Trophoblast cell (in vitro differentiated cells and primary cell): Measurements from ENCODE around the gene PAM.

Experiments used
- DNase-seq, 2 donors: peaks; one replicate each; pipeline ENCODE4 v3.0.0-alpha.2; 2016
- H2AFZ ChIP-seq: 2 replicates; pipeline ENCODE4 v1.6.1; 2013; ENCODE audit warnings: low read length, moderate library complexity, mild to moderate bottlenecking; ENCODE audit not compliant: insufficient read depth, poor library complexity
- H2AK5ac ChIP-seq: 2 replicates; pipeline ENCODE4 v1.6.1; 2013; ENCODE audit warnings: mild to moderate bottlenecking, low read length
- H2BK120ac ChIP-seq: 2 replicates; pipeline ENCODE4 v1.6.1; 2013; ENCODE audit warnings: low read length, mild to moderate bottlenecking, moderate library complexity; ENCODE audit not compliant: insufficient read depth, poor library complexity
- H2BK12ac ChIP-seq: 2 replicates; pipeline ENCODE4 v1.6.1; 2013; ENCODE audit warnings: mild to moderate bottlenecking, low read length, moderate library complexity
- H2BK5ac ChIP-seq: 2 replicates; pipeline ENCODE4 v1.6.1; 2013; ENCODE audit warnings: low read length, low read depth, moderate library complexity, mild to moderate bottlenecking; ENCODE audit not compliant: poor library complexity
- H3K14ac ChIP-seq: 2 replicates; pipeline ENCODE4 v1.6.1; 2013; ENCODE audit warnings: mild to moderate bottlenecking, low read length
- H3K18ac ChIP-seq: 2 replicates; pipeline ENCODE4 v1.6.1; 2013; ENCODE audit warnings: mild to moderate bottlenecking, low read length
- H3K23ac ChIP-seq: 2 replicates; pipeline ENCODE4 v1.6.1; 2013; ENCODE audit warnings: low read length
- H3K27ac ChIP-seq: 2 replicates; pipeline ENCODE4 v1.5.1; 2013; ENCODE audit warnings: low read depth, mild to moderate bottlenecking, inconsistent platforms, low read length, moderate library complexity
- H3K27me3 ChIP-seq: 2 replicates; pipeline ENCODE4 v1.6.1; 2013; ENCODE audit warnings: inconsistent platforms, mild to moderate bottlenecking, low read length, moderate library complexity; ENCODE audit not compliant: insufficient read depth
- H3K36me3 ChIP-seq, 2 experiments: 1 replicate in 1 of 2; 2 replicates in 1 of 2; pipeline ENCODE4 v1.6.1; 2013; ENCODE audit warnings: low read length in 2 of 2, mild to moderate bottlenecking in 2 of 2, moderate library complexity in 1 of 2; ENCODE audit not compliant: insufficient read depth in 2 of 2, control insufficient read depth in 1 of 2
- H3K4ac ChIP-seq: 2 replicates; pipeline ENCODE4 v1.6.1; 2013; ENCODE audit warnings: low read depth, mild to moderate bottlenecking, low read length, moderate library complexity
- H3K4me1 ChIP-seq, 2 experiments: 1 replicate in 1 of 2; 2 replicates in 1 of 2; pipeline ENCODE4 v1.6.1; 2013; ENCODE audit warnings: low read length in 2 of 2, mild to moderate bottlenecking in 2 of 2, moderate library complexity in 1 of 2; ENCODE audit not compliant: insufficient read depth in 2 of 2, control insufficient read depth in 1 of 2
- H3K4me2 ChIP-seq: 2 replicates; pipeline ENCODE4 v1.6.1; 2013; ENCODE audit warnings: inconsistent platforms, mild to moderate bottlenecking, low read length, moderate library complexity
- H3K4me3 ChIP-seq: 2 replicates; pipeline ENCODE4 v1.5.1; 2013; ENCODE audit warnings: mild to moderate bottlenecking, low read depth, low read length, inconsistent platforms
- H3K79me1 ChIP-seq: one replicate; pipeline ENCODE4 v1.6.1; 2013; ENCODE audit warnings: low read length
- H3K79me2 ChIP-seq: 2 replicates; pipeline ENCODE4 v1.6.1; 2013; ENCODE audit warnings: low read length, mild to moderate bottlenecking; ENCODE audit not compliant: control insufficient read depth, insufficient read depth, poor library complexity
- H3K9ac ChIP-seq: 2 replicates; pipeline ENCODE4 v1.6.1; 2013; ENCODE audit warnings: mild to moderate bottlenecking, low read length
- H3K9me3 ChIP-seq: 2 replicates; pipeline ENCODE4 v1.6.1; 2013; ENCODE audit warnings: low read depth, mild to moderate bottlenecking, control low read depth, inconsistent platforms, low read length; ENCODE audit not compliant: insufficient read depth
- H4K12ac ChIP-seq: 2 replicates; pipeline ENCODE4 v1.6.1; 2013; ENCODE audit warnings: low read depth, mild to moderate bottlenecking, low read length, moderate library complexity
- H4K8ac ChIP-seq: 2 replicates; pipeline ENCODE4 v1.6.1; 2013; ENCODE audit warnings: low read depth, mild to moderate bottlenecking, low read length, moderate library complexity
- H4K91ac ChIP-seq: one replicate; pipeline ENCODE4 v1.6.1; 2013; ENCODE audit warnings: low read depth, mild to moderate bottlenecking, low read length, moderate library complexity
- WGBS: extraction: QIAGEN DNeasy Blood & Tissue Kit; methylation state at CpG from one replicate; pipeline ENCODE4 v1.1.7; 2013; ENCODE audit warnings: missing lambda C conversion rate; ENCODE audit not compliant: insufficient read length, insufficient coverage; ENCODE audit errors: extremely low coverage; 5-methylcytosine and 5-hydroxymethylcytosine counted together

The PAM gene

GRCh38 chr5:102974177-102974576, 219.1 kb downstream of the PAM start:
- Histone ChIP-seq H4K8ac (no peak overlapping the region), H2BK5ac (no peak overlapping the region), H2AFZ (no peak overlapping the region), H2BK120ac (no peak overlapping the region), H3K4me2 (no peak overlapping the region), H4K91ac (no peak overlapping the region), H3K27me3 (no peaks in the 10 kb centered on the region), H3K36me3 (no peaks in the 10 kb centered on the region), H2BK12ac (no peak overlapping the region), H4K12ac (no peak overlapping the region), H3K4ac (no peak overlapping the region), H3K18ac (no peak overlapping the region), H3K79me2 (no peaks in the 10 kb centered on the region), H3K9ac (no peak overlapping the region), H3K14ac (no peak overlapping the region), H3K79me1 (no peaks in the 10 kb centered on the region), H3K4me3 (no peak overlapping the region), H3K27ac (no peak overlapping the region), H2AK5ac (no peak overlapping the region), H3K4me1 (no peaks in the 10 kb centered on the region), H3K9me3 (no peaks in the 10 kb centered on the region), H3K23ac (no peak overlapping the region)
- no peak for DNase-seq
- no CpG with 5 or more reads among the region's 3 CpGs for whole genome bisulfite sequencing

GRCh38 chr5:102975045-102975444, 219.9 kb downstream of the PAM start:
- Histone ChIP-seq H4K12ac (no peak overlapping the region), H3K79me2 (no peaks in the 10 kb centered on the region), H3K4me3 (no peak overlapping the region), H3K27ac (no peak overlapping the region), H3K4ac (no peak overlapping the region), H2BK5ac (no peak overlapping the region), H2BK120ac (no peak overlapping the region), H3K4me2 (no peak overlapping the region), H3K9ac (no peak overlapping the region), H3K36me3 (no peaks in the 10 kb centered on the region), H2BK12ac (no peak overlapping the region), H3K9me3 (no peaks in the 10 kb centered on the region), H3K27me3 (no peaks in the 10 kb centered on the region), H2AK5ac (no peak overlapping the region), H3K14ac (no peak overlapping the region), H3K23ac (no peak overlapping the region), H4K8ac (no peak overlapping the region), H4K91ac (no peak overlapping the region), H3K18ac (no peak overlapping the region), H2AFZ (no peak overlapping the region), H3K79me1 (no peaks in the 10 kb centered on the region), H3K4me1 (no peaks in the 10 kb centered on the region)
- no CpG with 5 or more reads among the region's 4 CpGs for WGBS
- no peak for DNase-seq

GRCh38 chr5:102975457-102976182, 220.5 kb downstream of the PAM start:
- H3K27me3 ChIP-seq: no peaks in the 10 kb centered on the region
- H3K4me3 ChIP-seq: no peak overlapping the region
- H3K23ac ChIP-seq: no peak overlapping the region
- no peaks in the 10 kb centered on the region for H3K4me1 ChIP-seq
- no peak overlapping the region for H2BK5ac ChIP-seq
- no peak overlapping the region for H3K14ac ChIP-seq
- H4K91ac ChIP-seq: no peak overlapping the region
- peak; percentile 0 to 60 for DNase-seq
- no peak overlapping the region for H2BK12ac ChIP-seq
- H3K27ac ChIP-seq: no peak overlapping the region
- no peak overlapping the region for H4K8ac ChIP-seq
- no peak overlapping the region for H2AFZ ChIP-seq
- H3K4ac ChIP-seq: no peak overlapping the region
- H4K12ac ChIP-seq: no peak overlapping the region
- H3K9ac ChIP-seq: no peak overlapping the region
- no peaks in the 10 kb centered on the region for H3K79me2 ChIP-seq
- H3K18ac ChIP-seq: no peak overlapping the region
- H3K4me2 ChIP-seq: no peak overlapping the region
- H3K9me3 ChIP-seq: no peaks in the 10 kb centered on the region
- no peak overlapping the region for H2BK120ac ChIP-seq
- no peak overlapping the region for H2AK5ac ChIP-seq
- H3K79me1 ChIP-seq: no peaks in the 10 kb centered on the region
- WGBS: no CpG with 5 or more reads among the region's 3 CpGs
- H3K36me3 ChIP-seq: no peaks in the 10 kb centered on the region

GRCh38 chr5:102981957-102982635, 227.0 kb downstream of the PAM start:
- no peak overlapping the region for H2BK120ac ChIP-seq
- H3K9me3 ChIP-seq: no peaks in the 10 kb centered on the region
- no peak overlapping the region for H3K27ac ChIP-seq
- H3K27me3 ChIP-seq: no peaks in the 10 kb centered on the region
- H3K79me1 ChIP-seq: no peaks in the 10 kb centered on the region
- H3K9ac ChIP-seq: peak overlapping the region; percentile 49
- H3K18ac ChIP-seq: no peak overlapping the region
- H2BK12ac ChIP-seq: no peak overlapping the region
- no peak overlapping the region for H4K12ac ChIP-seq
- H3K4ac ChIP-seq: no peak overlapping the region
- no peak overlapping the region for H3K4me2 ChIP-seq
- no peak overlapping the region for H2AFZ ChIP-seq
- no peak overlapping the region for H2AK5ac ChIP-seq
- no peak overlapping the region for H4K91ac ChIP-seq
- WGBS: no CpG with 5 or more reads among the region's 3 CpGs
- H3K23ac ChIP-seq: no peak overlapping the region
- no peak overlapping the region for H3K14ac ChIP-seq
- peaks cover 3 to 4% of the 10 kb centered on the region in 2 experiments for H3K36me3 ChIP-seq
- peak overlapping the region; percentile 44 for H3K4me3 ChIP-seq
- DNase-seq: no peak
- no peaks in the 10 kb centered on the region for H3K4me1 ChIP-seq
- no peak overlapping the region for H2BK5ac ChIP-seq
- H4K8ac ChIP-seq: no peak overlapping the region
- H3K79me2 ChIP-seq: no peaks in the 10 kb centered on the region
